ENCODE measurements around the gene PHF21A.

PHF21A gene

GRCh38 chr11:46072172-46072964 lies 48.9 kb downstream of the PHF21A start:
- DNase-seq, result no peak

- no peak for DNase-seq
Measured at GRCh38 chr11:46071091-46071490, 50.2 kb downstream of the PHF21A start.

- no peak for DNase-seq
Measured at GRCh38 chr11:46069595-46069994, 51.7 kb downstream of the PHF21A start.

- no peak for DNase-seq
Measured at GRCh38 chr11:46066335-46066734, 54.9 kb downstream of the PHF21A start.

- no peak for DNase-seq
Measured at GRCh38 chr11:46065681-46066080, 55.6 kb downstream of the PHF21A start.

- no peak for DNase-seq
Measured at GRCh38 chr11:46064221-46064620, 57.0 kb downstream of the PHF21A start.

- DNase-seq, result no peak
Measured at GRCh38 chr11:46063138-46063537, 58.1 kb downstream of the PHF21A start.

- no peak for DNase-seq
Measured at GRCh38 chr11:46060013-46060412, 61.2 kb downstream of the PHF21A start.

- DNase-seq, result no peak
Measured at GRCh38 chr11:46057489-46057888, 63.8 kb downstream of the PHF21A start.

GRCh38 chr11:46055371-46055770 lies 65.9 kb downstream of the PHF21A start:
- DNase-seq, result no peak

GRCh38 chr11:46051102-46051501 lies 70.2 kb downstream of the PHF21A start:
- no peak for DNase-seq

- DNase-seq, result no peak
Measured at GRCh38 chr11:46050662-46051061, 70.6 kb downstream of the PHF21A start.

GRCh38 chr11:46050003-46050461 lies 71.2 kb downstream of the PHF21A start:
- DNase-seq, result no peak

GRCh38 chr11:46049325-46049897 lies 71.8 kb downstream of the PHF21A start:
- no peak for DNase-seq

GRCh38 chr11:46048198-46048597 lies 73.1 kb downstream of the PHF21A start:
- DNase-seq, result no peak

GRCh38 chr11:46047520-46047919 lies 73.7 kb downstream of the PHF21A start:
- DNase-seq, result no peak

- DNase-seq, result no peak
Measured at GRCh38 chr11:46045811-46046210, 75.4 kb downstream of the PHF21A start.

- DNase-seq, result no peak
Measured at GRCh38 chr11:46044601-46045000, 76.7 kb downstream of the PHF21A start.

- no peak for DNase-seq
Measured at GRCh38 chr11:46039990-46040389, 81.3 kb downstream of the PHF21A start.

- DNase-seq, result no peak
Measured at GRCh38 chr11:46038529-46038928, 82.7 kb downstream of the PHF21A start.

- DNase-seq, result no peak
Measured at GRCh38 chr11:46036969-46037368, 84.3 kb downstream of the PHF21A start.

GRCh38 chr11:46036009-46036408 lies 85.2 kb downstream of the PHF21A start:
- DNase-seq, result no peak

- no peak for DNase-seq
Measured at GRCh38 chr11:46034041-46034440, 87.2 kb downstream of the PHF21A start.

GRCh38 chr11:46026606-46027293 lies 94.5 kb downstream of the PHF21A start:
- DNase-seq, result no peak
